Smooth muscle cell (in vitro differentiated cells): ENCODE data around the gene ZNF48. TPM values are rescaled to one million over a fixed set of nuclear protein-coding genes. Genes with fewer than 3 reads are reported as not detected.

ENCODE experiments used
- DNase-seq: peaks from one replicate; lab custom pipeline; 2025; ENCODE audit not compliant: unreplicated experiment; lab: John Stamatoyannopoulos, UW
- H2AFZ ChIP-seq: fragments of 200-600 bp; sonication (generic); 2 replicates; pipeline ENCODE4 v1.6.0; 2016; ENCODE audit warnings: antibody characterized with exemption, low read depth, mild to moderate bottlenecking
- H3F3A ChIP-seq: fragments of 200-600 bp; sonication (generic); 2 replicates; pipeline ENCODE4 v1.6.0; 2017; ENCODE audit warnings: antibody characterized with exemption, low read depth
- H3K27ac ChIP-seq: fragments of 200-600 bp; sonication (generic); 2 replicates; pipeline ENCODE4 v1.5.1; 2016; ENCODE audit warnings: low read depth, mild to moderate bottlenecking
- H3K27me3 ChIP-seq: fragments of 200-600 bp; sonication (generic); 2 replicates; pipeline ENCODE4 v1.6.1; 2016; ENCODE audit warnings: low read depth, mild to moderate bottlenecking
- H3K36me3 ChIP-seq: fragments of 200-600 bp; sonication (generic); 2 replicates; pipeline ENCODE4 v1.5.1; 2016; ENCODE audit warnings: low read depth
- H3K4me1 ChIP-seq: fragments of 200-600 bp; sonication (generic); 2 replicates; pipeline ENCODE4 v1.5.1; 2016; ENCODE audit warnings: low read depth
- H3K4me2 ChIP-seq: fragments of 200-600 bp; sonication (generic); 2 replicates; pipeline ENCODE4 v1.6.0; 2016; ENCODE audit warnings: mild to moderate bottlenecking
- H3K4me3 ChIP-seq: fragments of 200-600 bp; sonication (generic); 2 replicates; pipeline ENCODE4 v1.5.1; 2016; ENCODE audit warnings: mild to moderate bottlenecking
- H3K79me2 ChIP-seq: fragments of 200-600 bp; sonication (generic); 2 replicates; pipeline ENCODE4 v1.6.0; 2016; ENCODE audit warnings: low read depth, mild to moderate bottlenecking
- H3K9ac ChIP-seq: fragments of 200-600 bp; sonication (generic); 2 replicates; pipeline ENCODE4 v1.6.0; 2016; ENCODE audit warnings: low read depth
- H3K9me3 ChIP-seq: fragments of 200-600 bp; sonication (generic); replicated peaks from 2 replicates; pipeline ENCODE4 v1.5.1; 2016; ENCODE audit warnings: low read depth
- H4K20me1 ChIP-seq: fragments of 200-600 bp; sonication (generic); 2 replicates; pipeline ENCODE4 v1.6.0; 2016; ENCODE audit warnings: low read depth
- WGBS: methylation state at CpG from one replicate; pipeline ENCODE4 v1.1.7; 2016; ENCODE audit warnings: low lambda C conversion rate; 5-methylcytosine and 5-hydroxymethylcytosine counted together
- polyA plus RNA-seq: library from polyadenylated mRNA; unstranded; fragments of >200 nt; fragmentation: Nextera tagmentation; extraction: Ambion mirVana; gene quantifications from 2 replicates; pipeline ENCODE4 v1.2.1, GENCODE V29; 2016
- total RNA-seq: library from RNA; depleted of rRNA; stranded (reverse); fragments of >200 nt; gene quantifications from 2 replicates; pipeline ENCODE4 v1.2.3, GENCODE V29; 2014
- TF ChIP-seq, protein P1 (sequence below): fragments of 200-600 bp; sonication (generic); IDR thresholded peaks from 2 replicates; pipeline ENCODE4 v1.5.1; 2017; ENCODE audit warnings: borderline replicate concordance, mild to moderate bottlenecking, antibody characterized with exemption; ENCODE audit not compliant: insufficient read depth, poor library complexity, severe bottlenecking

Gene ZNF48
- total and polyA plus RNA-seq, 2 experiments from 2014 or later = 8.0 to 9.3 TPM

- Histone ChIP-seq H2AFZ (no peak overlapping the region), H3K36me3 (no peaks in the 10 kb centered on the region), H3K9ac (no peak overlapping the region), H3F3A (peaks cover 4% of the 10 kb centered on the region), H3K27ac (no peak overlapping the region), H3K9me3 (no peaks in the 10 kb centered on the region), H3K79me2 (peaks cover 27% of the 10 kb centered on the region), H3K4me1 (peaks cover 29% of the 10 kb centered on the region), H3K4me2 (no peak overlapping the region), H4K20me1 (peaks cover 26% of the 10 kb centered on the region), H3K27me3 (no peaks in the 10 kb centered on the region), H3K4me3 (no peak overlapping the region)
- 96% methylated on average over 5 of the region's 6 CpGs for WGBS
- TF ChIP-seq, protein P1, sequence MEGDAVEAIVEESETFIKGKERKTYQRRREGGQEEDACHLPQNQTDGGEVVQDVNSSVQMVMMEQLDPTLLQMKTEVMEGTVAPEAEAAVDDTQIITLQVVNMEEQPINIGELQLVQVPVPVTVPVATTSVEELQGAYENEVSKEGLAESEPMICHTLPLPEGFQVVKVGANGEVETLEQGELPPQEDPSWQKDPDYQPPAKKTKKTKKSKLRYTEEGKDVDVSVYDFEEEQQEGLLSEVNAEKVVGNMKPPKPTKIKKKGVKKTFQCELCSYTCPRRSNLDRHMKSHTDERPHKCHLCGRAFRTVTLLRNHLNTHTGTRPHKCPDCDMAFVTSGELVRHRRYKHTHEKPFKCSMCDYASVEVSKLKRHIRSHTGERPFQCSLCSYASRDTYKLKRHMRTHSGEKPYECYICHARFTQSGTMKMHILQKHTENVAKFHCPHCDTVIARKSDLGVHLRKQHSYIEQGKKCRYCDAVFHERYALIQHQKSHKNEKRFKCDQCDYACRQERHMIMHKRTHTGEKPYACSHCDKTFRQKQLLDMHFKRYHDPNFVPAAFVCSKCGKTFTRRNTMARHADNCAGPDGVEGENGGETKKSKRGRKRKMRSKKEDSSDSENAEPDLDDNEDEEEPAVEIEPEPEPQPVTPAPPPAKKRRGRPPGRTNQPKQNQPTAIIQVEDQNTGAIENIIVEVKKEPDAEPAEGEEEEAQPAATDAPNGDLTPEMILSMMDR = no peak
- no peak for DNase-seq
These were observed 23.0 kb upstream of the ZNF48 start for GRCh38 chr16:30372038-30372712.

DNA sequence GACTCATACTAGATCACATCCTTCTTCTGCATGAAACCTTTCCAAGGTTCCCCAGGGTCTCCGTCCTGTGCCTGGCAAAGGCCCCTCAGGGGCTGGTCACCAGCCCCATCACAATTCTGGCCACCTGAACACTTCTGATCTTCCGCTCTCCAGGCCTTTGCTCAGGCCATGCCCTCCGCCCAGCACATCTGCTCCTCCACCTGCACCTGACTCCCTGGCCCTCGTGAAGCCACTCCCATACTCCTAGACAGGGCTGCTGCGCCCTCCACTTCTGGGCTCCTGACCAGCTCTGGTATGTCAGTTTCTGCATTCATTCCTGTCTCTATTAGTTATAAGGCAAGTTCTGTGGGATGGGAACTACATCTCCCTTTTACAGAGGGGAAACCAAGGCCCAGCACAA is 22.5 kb upstream of the ZNF48 start:
- TF ChIP-seq, protein P1 = no peak
- Histone ChIP-seq H3K27me3 (no peaks in the 10 kb centered on the region), H3K36me3 (no peaks in the 10 kb centered on the region), H3K27ac (no peak overlapping the region), H2AFZ (no peak overlapping the region), H3K4me2 (no peak overlapping the region), H3K79me2 (peaks cover 21% of the 10 kb centered on the region), H3K4me3 (no peak overlapping the region), H3K9ac (no peak overlapping the region), H3K4me1 (peaks cover 26% of the 10 kb centered on the region), H3F3A (peaks cover 4% of the 10 kb centered on the region), H4K20me1 (peaks cover 20% of the 10 kb centered on the region), H3K9me3 (no peaks in the 10 kb centered on the region)
- DNase-seq = no peak
- 96% methylated on average over 5 of the region's 5 CpGs for WGBS

GRCh38 chr16:30374538-30374937 is 20.7 kb upstream of the ZNF48 start, which contains the start of gene MYL11:
MYL11 (plus strand) TSS chr16:30374802; CDS start chr16:30374858, 56 bp downstream.
- Histone ChIP-seq H3K27me3 (no peaks in the 10 kb centered on the region), H3K9me3 (no peaks in the 10 kb centered on the region), H4K20me1 (peaks cover 8% of the 10 kb centered on the region), H3K36me3 (no peaks in the 10 kb centered on the region), H3K4me1 (peaks cover 14% of the 10 kb centered on the region), H3K4me3 (no peak within 1 kb of the TSS), H3K9ac (no peak within 1 kb of the TSS), H2AFZ (no peak within 1 kb of the TSS), H3F3A (no peaks in the 10 kb centered on the region), H3K79me2 (peaks cover 3% of the 10 kb centered on the region), H3K27ac (no peak within 1 kb of the TSS), H3K4me2 (no peak within 1 kb of the TSS)
- TF ChIP-seq, protein P1 = no peak
- WGBS = 89% methylated on average over 6 of the region's 6 CpGs
- no peak for DNase-seq

- Histone ChIP-seq H3K4me3 (no peak overlapping the region), H3K79me2 (no peaks in the 10 kb centered on the region), H3K9ac (no peak overlapping the region), H3K36me3 (no peaks in the 10 kb centered on the region), H3K9me3 (no peaks in the 10 kb centered on the region), H3K27ac (no peak overlapping the region), H3K4me2 (no peak overlapping the region), H4K20me1 (peaks cover 5% of the 10 kb centered on the region), H2AFZ (no peak overlapping the region), H3K4me1 (peaks cover 14% of the 10 kb centered on the region), H3F3A (no peaks in the 10 kb centered on the region), H3K27me3 (no peaks in the 10 kb centered on the region)
- DNase-seq = no peak
- 91% methylated on average over 8 of the region's 8 CpGs for WGBS
- TF ChIP-seq, protein P1 = no peak
These were observed 19.4 kb upstream of the ZNF48 start for GRCh38 chr16:30375864-30376263.
